Measurements from ENCODE around the gene MAST4.

DNA sequence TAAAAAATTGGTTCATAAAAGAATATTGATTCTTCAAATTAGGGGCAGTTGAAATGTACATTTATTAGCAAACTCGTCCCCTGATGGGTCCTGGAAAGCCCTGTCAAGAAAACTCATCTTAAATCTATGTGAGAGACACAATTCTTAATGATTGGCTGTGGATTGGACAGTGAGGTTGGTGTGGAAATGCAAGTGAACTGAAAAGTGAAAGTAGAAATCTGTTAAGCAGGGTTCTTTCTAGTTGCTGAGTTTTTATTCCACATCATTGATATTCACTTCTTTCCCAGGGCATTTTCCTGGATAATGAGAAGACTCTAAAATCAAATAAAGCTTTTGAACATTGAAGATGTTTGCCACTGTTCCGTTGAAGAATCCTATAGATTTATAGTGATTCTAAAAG is 292.4 kb downstream of the MAST4 start:
- TF ChIP-seq, protein P1, sequence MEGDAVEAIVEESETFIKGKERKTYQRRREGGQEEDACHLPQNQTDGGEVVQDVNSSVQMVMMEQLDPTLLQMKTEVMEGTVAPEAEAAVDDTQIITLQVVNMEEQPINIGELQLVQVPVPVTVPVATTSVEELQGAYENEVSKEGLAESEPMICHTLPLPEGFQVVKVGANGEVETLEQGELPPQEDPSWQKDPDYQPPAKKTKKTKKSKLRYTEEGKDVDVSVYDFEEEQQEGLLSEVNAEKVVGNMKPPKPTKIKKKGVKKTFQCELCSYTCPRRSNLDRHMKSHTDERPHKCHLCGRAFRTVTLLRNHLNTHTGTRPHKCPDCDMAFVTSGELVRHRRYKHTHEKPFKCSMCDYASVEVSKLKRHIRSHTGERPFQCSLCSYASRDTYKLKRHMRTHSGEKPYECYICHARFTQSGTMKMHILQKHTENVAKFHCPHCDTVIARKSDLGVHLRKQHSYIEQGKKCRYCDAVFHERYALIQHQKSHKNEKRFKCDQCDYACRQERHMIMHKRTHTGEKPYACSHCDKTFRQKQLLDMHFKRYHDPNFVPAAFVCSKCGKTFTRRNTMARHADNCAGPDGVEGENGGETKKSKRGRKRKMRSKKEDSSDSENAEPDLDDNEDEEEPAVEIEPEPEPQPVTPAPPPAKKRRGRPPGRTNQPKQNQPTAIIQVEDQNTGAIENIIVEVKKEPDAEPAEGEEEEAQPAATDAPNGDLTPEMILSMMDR (IDR thresholded peaks at IDR 0.05): no peak
- TF ChIP-seq BHLHE40 (IDR thresholded peaks at IDR 0.05; ENCODE audit: low read depth, low read length) (no peak), CBX8 (IDR thresholded peaks at IDR 0.05) (no peak), ZC3H11A (IDR thresholded peaks at IDR 0.05) (no peak), RFX5 (IDR thresholded peaks at IDR 0.05) (no peak), KDM5A (IDR thresholded peaks at IDR 0.05) (no peak)
- TF ChIP-seq, protein P2, sequence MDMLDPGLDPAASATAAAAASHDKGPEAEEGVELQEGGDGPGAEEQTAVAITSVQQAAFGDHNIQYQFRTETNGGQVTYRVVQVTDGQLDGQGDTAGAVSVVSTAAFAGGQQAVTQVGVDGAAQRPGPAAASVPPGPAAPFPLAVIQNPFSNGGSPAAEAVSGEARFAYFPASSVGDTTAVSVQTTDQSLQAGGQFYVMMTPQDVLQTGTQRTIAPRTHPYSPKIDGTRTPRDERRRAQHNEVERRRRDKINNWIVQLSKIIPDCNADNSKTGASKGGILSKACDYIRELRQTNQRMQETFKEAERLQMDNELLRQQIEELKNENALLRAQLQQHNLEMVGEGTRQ (IDR thresholded peaks at IDR 0.05): no peak
- TF ChIP-seq, protein P3, sequence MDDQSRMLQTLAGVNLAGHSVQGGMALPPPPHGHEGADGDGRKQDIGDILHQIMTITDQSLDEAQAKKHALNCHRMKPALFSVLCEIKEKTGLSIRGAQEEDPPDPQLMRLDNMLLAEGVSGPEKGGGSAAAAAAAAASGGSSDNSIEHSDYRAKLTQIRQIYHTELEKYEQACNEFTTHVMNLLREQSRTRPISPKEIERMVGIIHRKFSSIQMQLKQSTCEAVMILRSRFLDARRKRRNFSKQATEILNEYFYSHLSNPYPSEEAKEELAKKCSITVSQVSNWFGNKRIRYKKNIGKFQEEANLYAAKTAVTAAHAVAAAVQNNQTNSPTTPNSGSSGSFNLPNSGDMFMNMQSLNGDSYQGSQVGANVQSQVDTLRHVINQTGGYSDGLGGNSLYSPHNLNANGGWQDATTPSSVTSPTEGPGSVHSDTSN (IDR thresholded peaks at IDR 0.05): no peak

Measured in A549 (cell line).